OCI-LY7 (cell line): Measurements from ENCODE around the gene FNDC3B.

ENCODE experiments used
- CTCF ChIP-seq: fragments of 200-600 bp; sonication (generic); conservative IDR thresholded peaks from 2 replicates; pipeline ENCODE4 v1.5.1; 2014; ENCODE audit warnings: mild to moderate bottlenecking, antibody characterized with exemption, low read length, moderate library complexity, mixed read lengths
- EZH2phosphoT487 ChIP-seq: fragments of 200-600 bp; sonication (generic); IDR thresholded peaks from 2 replicates; pipeline ENCODE4 v1.6.1; 2018; ENCODE audit warnings: low read depth, borderline replicate concordance, mild to moderate bottlenecking, mixed run types, antibody characterized with exemption, low read length, moderate library complexity, mixed read lengths

- no peak for TF ChIP-seq CTCF
- no peak for TF ChIP-seq EZH2phosphoT487
These were observed 123.9 kb downstream of the FNDC3B start for GRCh38 chr3:172163320-172163719.
